ENCODE data around the gene SYNGR4.
"Not testable (repeated sequence)": the region's sequence is repeated elsewhere in the genome, so short reads cannot be mapped to it uniquely, and the experiment has no call there.

Gene SYNGR4

GRCh38 chr19:48363810-48364597 lies at the start of gene SYNGR4, which contains the start of gene TMEM143:
Gene SYNGR4, plus strand, starts transcription at chr19:48364367. Its CDS starts 1,476 bp downstream, at chr19:48365843.
Gene TMEM143, minus strand, starts transcription at chr19:48363940. Its CDS starts 20 bp downstream, at chr19:48363920.
- peak; percentile 85 to 95 for DNase-seq (ENCODE audit: low read depth in 2 of 2, low spot score in 1 of 2)

GRCh38 chr19:48315712-48316111 lies 48.5 kb upstream of the SYNGR4 start:
- DNase-seq (ENCODE audit: low read depth in 2 of 2, low spot score in 1 of 2): no peak

GRCh38 chr19:48317708-48317960 lies 46.5 kb upstream of the SYNGR4 start:
- not testable (repeated sequence) for DNase-seq (ENCODE audit: low read depth in 2 of 2, low spot score in 1 of 2)

GRCh38 chr19:48318286-48318987 lies 45.7 kb upstream of the SYNGR4 start:
- no peak for DNase-seq (ENCODE audit: low read depth in 2 of 2, low spot score in 1 of 2)

- peak; percentile 53 to 66 for DNase-seq (ENCODE audit: low read depth in 2 of 2, low spot score in 1 of 2)
Measured at GRCh38 chr19:48319647-48320541, 44.3 kb upstream of the SYNGR4 start.

GRCh38 chr19:48321372-48321621 lies 42.9 kb upstream of the SYNGR4 start:
- peak; percentile 93 to 96 for DNase-seq (ENCODE audit: low read depth in 2 of 2, low spot score in 1 of 2)

GRCh38 chr19:48321622-48322591 lies 42.3 kb upstream of the SYNGR4 start:
- DNase-seq (ENCODE audit: low read depth in 2 of 2, low spot score in 1 of 2): peak; percentile 98 to 99

GRCh38 chr19:48325265-48325910 lies 38.8 kb upstream of the SYNGR4 start, which contains the start of gene EMP3:
Gene EMP3, plus strand, starts transcription at chr19:48325552. Its CDS starts 1,293 bp downstream, at chr19:48326845.
- peak; percentile 54 to 71 for DNase-seq (ENCODE audit: low read depth in 2 of 2, low spot score in 1 of 2)

GRCh38 chr19:48329167-48329891 lies 34.8 kb upstream of the SYNGR4 start:
- no peak for DNase-seq (ENCODE audit: low read depth in 2 of 2, low spot score in 1 of 2)

- DNase-seq (ENCODE audit: low read depth in 2 of 2, low spot score in 1 of 2): peak; percentile 48 to 70
Measured at GRCh38 chr19:48330012-48330681, 34.0 kb upstream of the SYNGR4 start.

GRCh38 chr19:48332351-48332661 lies 31.9 kb upstream of the SYNGR4 start:
- DNase-seq (ENCODE audit: low read depth in 2 of 2, low spot score in 1 of 2): no peak

GRCh38 chr19:48332662-48333466 lies 31.3 kb upstream of the SYNGR4 start:
- DNase-seq (ENCODE audit: low read depth in 2 of 2, low spot score in 1 of 2): peak; percentile 83 to 84

GRCh38 chr19:48333467-48334384 lies 30.4 kb upstream of the SYNGR4 start:
- peak; percentile 83 to 85 for DNase-seq (ENCODE audit: low read depth in 2 of 2, low spot score in 1 of 2)

- no peak for DNase-seq (ENCODE audit: low read depth in 2 of 2, low spot score in 1 of 2)
Measured at GRCh38 chr19:48338253-48338755, 25.9 kb upstream of the SYNGR4 start.

- no peak for DNase-seq (ENCODE audit: low read depth in 2 of 2, low spot score in 1 of 2)
Measured at GRCh38 chr19:48338802-48339503, 25.2 kb upstream of the SYNGR4 start.

GRCh38 chr19:48340995-48341394 lies 23.2 kb upstream of the SYNGR4 start:
- no peak for DNase-seq (ENCODE audit: low read depth in 2 of 2, low spot score in 1 of 2)
